GM10266 (cell line): ENCODE measurements around the gene PDE4C.

Experiments
- DNase-seq: peaks from one replicate; pipeline ENCODE4 v3.0.0; 2012; ENCODE audit errors: extremely low spot score
- TF ChIP-seq, protein P1 (sequence below): IDR thresholded peaks from 2 replicates; pipeline ENCODE4 v1.5.1; 2012; ENCODE audit warnings: mild to moderate bottlenecking, low read depth; ENCODE audit not compliant: control insufficient read depth, insufficient read depth; ENCODE audit errors: missing control alignments

PDE4C gene

DNA sequence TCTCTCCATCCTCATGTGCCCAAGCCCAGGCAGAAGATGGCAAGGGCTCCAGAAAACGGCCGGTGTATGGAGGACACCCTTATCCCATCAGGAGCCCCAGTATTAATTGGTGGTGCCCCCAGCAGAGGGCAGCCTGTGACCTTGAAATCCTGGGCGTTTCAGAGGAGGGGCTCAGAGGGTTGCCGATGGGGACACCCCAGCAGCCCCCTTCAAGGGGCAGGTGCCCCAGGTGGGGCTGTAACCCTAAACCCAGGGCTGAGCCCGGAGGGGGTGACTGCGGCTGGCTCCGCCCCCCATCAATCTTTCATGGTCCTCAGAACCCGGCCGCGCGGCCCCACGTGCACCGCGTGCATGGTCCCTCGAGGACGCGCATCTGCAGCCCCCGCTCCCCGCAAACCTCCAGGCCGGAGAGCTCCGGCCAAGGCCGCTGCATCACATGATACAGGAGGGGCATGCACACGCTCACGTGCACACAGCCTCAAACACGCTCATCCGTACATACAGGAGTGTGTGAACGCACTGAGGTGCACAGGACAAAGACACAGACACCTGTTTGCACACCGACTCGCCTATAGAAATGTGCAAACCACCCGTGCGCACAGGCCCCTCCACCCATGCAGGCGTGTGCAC lies 23.3 kb downstream of the PDE4C start:
- TF ChIP-seq, protein P1, sequence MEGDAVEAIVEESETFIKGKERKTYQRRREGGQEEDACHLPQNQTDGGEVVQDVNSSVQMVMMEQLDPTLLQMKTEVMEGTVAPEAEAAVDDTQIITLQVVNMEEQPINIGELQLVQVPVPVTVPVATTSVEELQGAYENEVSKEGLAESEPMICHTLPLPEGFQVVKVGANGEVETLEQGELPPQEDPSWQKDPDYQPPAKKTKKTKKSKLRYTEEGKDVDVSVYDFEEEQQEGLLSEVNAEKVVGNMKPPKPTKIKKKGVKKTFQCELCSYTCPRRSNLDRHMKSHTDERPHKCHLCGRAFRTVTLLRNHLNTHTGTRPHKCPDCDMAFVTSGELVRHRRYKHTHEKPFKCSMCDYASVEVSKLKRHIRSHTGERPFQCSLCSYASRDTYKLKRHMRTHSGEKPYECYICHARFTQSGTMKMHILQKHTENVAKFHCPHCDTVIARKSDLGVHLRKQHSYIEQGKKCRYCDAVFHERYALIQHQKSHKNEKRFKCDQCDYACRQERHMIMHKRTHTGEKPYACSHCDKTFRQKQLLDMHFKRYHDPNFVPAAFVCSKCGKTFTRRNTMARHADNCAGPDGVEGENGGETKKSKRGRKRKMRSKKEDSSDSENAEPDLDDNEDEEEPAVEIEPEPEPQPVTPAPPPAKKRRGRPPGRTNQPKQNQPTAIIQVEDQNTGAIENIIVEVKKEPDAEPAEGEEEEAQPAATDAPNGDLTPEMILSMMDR, result peak; percentile 43

DNA sequence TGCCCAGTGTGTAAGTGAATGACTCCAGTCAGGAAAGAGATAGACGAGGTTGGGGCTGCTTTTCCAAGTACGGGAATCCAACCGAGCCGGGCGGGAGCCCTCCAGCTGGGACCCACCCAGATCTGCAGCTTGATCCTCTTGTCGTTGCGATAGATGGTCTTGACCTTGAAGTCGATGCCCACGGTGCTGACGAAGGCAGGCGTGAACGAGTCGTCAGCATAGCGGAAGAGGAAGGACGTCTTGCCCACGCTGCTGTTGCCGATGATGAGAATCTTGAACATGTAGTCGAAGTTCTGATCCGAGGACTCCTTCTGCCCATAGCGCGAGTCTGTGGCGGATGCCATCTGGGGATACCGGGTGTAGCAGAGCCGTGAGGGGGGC lies 23.9 kb downstream of the PDE4C start:
- no peak for DNase-seq
- TF ChIP-seq, protein P1, result no peak

More for the DNA sequence above, 23.3 kb downstream of the PDE4C start:
- peak; percentile 40 for DNase-seq

DNA sequence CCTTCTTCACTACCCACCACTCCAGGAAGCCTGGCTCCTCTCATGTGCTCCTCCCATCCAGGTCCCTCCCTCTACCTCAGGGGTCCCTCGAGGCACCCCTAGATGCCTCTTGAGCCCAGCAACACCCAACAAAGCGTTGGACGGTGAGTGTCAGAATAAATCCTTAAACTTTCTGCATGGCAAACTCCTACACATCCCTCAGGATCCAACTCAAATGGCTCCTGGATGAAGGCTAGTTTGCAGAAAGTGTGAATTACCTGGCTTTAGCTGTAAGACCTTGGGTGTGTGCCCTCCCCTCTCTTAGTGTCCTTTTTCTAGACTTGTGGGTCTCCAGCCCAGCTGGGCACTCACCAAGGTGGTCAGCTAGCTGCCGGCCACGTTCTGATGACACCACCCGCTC lies 27.9 kb downstream of the PDE4C start:
- DNase-seq, result no peak
- TF ChIP-seq, protein P1, result no peak

DNA sequence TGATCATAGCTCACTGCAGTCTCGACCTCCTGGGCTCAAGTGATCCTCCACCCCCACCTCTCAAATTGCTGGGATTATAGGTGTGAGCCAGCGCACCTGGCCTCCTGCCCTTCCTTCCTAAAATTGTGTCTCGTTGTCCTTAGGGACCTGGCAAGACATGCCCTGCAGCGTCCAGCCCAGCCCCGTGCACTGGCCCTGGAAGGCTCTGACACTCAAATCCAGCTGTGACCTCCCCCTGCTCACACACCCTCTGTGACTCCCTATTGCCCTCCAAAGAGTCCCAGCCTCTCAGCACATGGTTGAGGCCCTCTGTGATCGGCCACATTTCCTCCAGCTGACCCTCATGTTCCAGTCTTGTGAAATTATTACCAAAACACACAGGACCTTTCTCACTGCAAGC lies 28.3 kb downstream of the PDE4C start:
- TF ChIP-seq, protein P1, result no peak
- DNase-seq, result no peak

DNA sequence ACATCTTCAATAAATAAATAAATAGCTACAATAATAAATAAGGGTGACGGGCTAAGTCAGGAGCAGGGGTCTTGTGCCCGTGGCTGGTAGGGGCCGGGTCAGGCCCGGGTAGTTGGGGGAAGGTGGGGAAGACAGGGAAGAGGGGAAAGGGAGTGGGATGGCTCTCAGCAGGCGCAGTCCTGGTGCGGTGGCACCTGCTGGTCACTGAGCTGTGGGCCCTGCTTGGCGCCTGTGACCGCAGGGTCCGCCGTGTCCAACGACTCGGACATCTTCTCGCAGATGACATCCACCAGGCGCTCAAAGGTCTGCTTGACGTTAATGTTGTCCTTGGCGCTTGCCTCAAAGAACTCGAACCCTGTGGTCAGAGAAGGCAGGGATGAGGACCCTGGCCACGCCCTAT lies 28.9 kb downstream of the PDE4C start:
- DNase-seq, result no peak
- TF ChIP-seq, protein P1, result no peak

DNA sequence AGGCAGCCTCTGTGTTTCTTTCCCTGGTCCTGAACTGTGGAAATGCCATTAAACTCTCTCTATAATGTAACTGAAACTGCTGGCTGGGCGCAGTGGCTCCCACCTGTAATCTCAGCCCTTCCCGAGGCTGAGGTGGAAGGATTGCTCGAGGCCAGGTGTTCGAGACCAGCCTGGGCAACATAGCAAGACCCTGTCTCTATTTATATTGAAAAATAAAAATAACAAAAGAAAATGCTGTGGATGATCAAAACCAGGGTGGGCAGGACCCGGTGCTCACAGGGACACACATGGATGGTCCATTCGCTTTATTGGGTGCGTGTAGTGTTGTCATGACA lies 29.8 kb downstream of the PDE4C start:
- DNase-seq, result no peak
- TF ChIP-seq, protein P1, result no peak

DNA sequence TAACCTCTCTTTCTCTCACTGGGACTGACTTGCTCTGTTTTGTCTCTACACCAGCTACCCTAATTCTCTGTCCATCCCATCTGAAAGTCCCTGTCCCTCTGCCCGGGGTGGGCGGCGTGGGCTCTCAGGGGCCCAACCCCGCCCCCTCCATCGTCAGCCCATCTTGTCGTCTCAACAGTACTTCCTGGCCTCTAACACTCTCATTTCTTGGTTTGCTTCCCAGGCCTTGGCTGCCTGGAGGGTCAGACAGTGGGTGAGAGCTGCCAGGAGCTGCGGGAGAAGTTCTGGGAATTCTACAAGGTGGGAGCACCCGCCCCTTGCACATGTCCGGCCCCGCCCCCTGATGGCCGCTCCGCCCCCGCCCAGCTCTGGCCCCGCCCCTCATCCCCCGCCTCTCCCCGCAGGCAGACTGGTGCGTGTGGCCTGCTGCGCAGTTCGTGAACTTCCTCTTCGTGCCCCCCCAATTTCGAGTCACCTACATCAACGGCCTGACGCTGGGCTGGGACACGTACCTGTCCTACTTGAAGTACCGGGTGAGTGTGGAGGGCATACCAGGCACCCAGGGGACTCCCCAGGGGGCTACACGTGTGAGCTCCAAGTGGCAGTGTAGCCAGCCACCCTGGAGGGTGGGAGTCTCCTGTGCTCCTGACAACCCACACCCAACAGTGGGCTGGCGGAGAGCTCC lies 31.5 kb downstream of the PDE4C start:
- TF ChIP-seq, protein P1, result no peak
- no peak for DNase-seq
